WERI-Rb-1 (cell line): ENCODE data around the gene NFATC1.

Source experiments
- DNase-seq: peaks from one replicate; pipeline ENCODE4 v3.0.0-alpha.2; 2020
- H3K27ac ChIP-seq: fragments of 250-450 bp; sonication (Bioruptor Pico); 2 replicates; pipeline ENCODE4 v1.5.1; 2020; ENCODE audit warnings: mild to moderate bottlenecking, moderate library complexity
- H3K27me3 ChIP-seq: fragments of 250-450 bp; sonication (Bioruptor Pico); 2 replicates; pipeline ENCODE4 v1.5.1; 2021; ENCODE audit warnings: mild to moderate bottlenecking, low read depth, moderate library complexity; ENCODE audit not compliant: insufficient read depth, severe bottlenecking
- H3K36me3 ChIP-seq: fragments of 250-450 bp; sonication (Bioruptor Pico); 2 replicates; pipeline ENCODE4 v1.5.1; 2020; ENCODE audit warnings: mild to moderate bottlenecking, moderate library complexity
- H3K4me3 ChIP-seq: 2 replicates; pipeline ENCODE4 v1.5.1; 2011; ENCODE audit warnings: low read depth, mild to moderate bottlenecking, control low read depth, low read length
- H3K9me3 ChIP-seq: fragments of 250-450 bp; sonication (Bioruptor Pico); 2 replicates; pipeline ENCODE4 v1.5.1; 2021; ENCODE audit warnings: mild to moderate bottlenecking, moderate library complexity; ENCODE audit not compliant: severe bottlenecking
- TF ChIP-seq, protein P1 (sequence below): IDR thresholded peaks from 2 replicates; pipeline ENCODE4 v1.5.1; 2011; ENCODE audit warnings: low read depth, mild to moderate bottlenecking, control low read depth, inconsistent platforms, low read length

Gene NFATC1

DNA sequence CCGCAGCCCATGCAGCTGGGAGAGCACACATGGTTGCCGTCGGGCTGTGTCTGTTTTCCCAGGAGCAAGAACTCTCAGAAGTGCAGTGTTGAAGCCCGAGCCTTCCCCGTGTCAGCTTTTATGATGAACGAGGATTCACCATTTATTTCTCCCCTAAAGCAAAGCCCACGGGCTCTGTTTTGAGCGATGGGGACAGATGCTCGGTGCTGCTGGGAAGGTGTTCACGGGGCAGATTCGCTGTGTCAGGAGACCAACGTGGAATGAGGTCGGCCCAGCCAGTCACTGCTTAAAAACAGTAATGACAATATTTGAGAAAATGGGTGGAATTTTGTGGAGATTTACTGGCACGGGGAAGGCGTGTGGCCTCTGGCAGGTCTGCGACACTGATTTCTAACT, 43.9 kb downstream of the NFATC1 start:
- H3K27ac ChIP-seq: no peak overlapping the region
- no peak overlapping the region for H3K4me3 ChIP-seq
- DNase-seq: no peak
- peaks cover 50% of the 10 kb centered on the region for H3K36me3 ChIP-seq
- H3K27me3 ChIP-seq: no peaks in the 10 kb centered on the region
- H3K9me3 ChIP-seq: no peaks in the 10 kb centered on the region
- TF ChIP-seq, protein P1, sequence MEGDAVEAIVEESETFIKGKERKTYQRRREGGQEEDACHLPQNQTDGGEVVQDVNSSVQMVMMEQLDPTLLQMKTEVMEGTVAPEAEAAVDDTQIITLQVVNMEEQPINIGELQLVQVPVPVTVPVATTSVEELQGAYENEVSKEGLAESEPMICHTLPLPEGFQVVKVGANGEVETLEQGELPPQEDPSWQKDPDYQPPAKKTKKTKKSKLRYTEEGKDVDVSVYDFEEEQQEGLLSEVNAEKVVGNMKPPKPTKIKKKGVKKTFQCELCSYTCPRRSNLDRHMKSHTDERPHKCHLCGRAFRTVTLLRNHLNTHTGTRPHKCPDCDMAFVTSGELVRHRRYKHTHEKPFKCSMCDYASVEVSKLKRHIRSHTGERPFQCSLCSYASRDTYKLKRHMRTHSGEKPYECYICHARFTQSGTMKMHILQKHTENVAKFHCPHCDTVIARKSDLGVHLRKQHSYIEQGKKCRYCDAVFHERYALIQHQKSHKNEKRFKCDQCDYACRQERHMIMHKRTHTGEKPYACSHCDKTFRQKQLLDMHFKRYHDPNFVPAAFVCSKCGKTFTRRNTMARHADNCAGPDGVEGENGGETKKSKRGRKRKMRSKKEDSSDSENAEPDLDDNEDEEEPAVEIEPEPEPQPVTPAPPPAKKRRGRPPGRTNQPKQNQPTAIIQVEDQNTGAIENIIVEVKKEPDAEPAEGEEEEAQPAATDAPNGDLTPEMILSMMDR: no peak

DNA sequence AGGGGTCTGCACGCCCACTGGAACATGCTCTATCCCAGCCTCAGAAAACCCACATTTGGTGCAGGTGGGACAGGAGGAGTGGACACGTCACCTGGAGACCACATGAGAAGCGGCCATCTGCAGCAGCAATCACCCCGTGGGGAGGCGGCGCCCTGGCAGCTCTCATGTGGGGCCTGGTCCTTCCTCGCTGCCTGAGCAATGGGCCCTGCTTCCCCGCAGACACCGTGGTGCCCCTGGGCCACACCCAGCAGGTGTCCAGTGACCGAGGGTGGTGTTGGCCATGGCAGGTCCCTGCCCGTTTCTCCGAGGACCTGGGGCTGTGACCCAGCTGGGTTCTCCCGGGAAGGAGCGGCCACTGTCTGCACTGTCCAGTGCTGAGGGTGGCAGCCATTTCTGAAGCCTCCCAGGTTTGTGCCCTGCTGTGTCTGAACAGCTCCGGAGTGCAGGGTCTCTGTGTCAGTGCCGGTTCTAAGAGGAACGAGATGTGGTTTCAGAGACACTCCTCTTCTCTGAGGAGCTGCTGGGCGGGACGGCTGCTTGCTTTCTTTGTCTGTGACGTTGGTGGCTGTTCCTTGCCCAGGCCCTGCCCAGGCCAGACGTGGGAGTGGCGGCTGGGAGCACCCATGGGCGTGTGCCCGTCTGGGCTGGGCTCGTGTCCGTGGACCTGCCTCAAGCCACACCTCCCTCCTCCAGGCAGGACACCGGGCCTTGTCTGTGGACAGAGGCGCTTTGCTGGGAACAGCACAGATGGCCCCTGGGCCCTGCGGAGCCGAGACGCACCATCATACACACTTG, 44.8 kb downstream of the NFATC1 start:
- no peak for DNase-seq
- TF ChIP-seq, protein P1: no peak
- Histone ChIP-seq H3K36me3 (peaks cover 50% of the 10 kb centered on the region), H3K27ac (no peak overlapping the region), H3K4me3 (no peak overlapping the region), H3K9me3 (no peaks in the 10 kb centered on the region), H3K27me3 (no peaks in the 10 kb centered on the region)

DNA sequence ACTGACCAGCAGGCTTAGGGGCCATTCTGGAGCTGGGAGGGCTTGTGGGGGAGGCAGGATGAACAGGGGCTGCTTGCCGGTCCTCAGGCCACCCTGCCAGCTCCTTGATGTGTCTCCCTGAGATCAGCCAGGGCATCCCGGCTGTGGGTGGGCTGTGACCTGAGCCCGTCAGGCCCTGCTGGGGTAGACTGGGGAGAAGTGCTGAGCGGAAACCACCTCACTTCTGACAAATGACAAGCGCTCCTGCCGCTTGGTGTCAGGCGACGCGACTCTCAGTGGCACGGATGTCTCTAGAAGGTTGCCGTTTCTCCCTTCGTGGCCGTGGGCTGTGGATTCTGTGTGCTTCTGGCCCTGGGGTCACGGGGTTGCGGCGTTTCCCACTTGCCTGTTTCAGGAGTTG, 45.7 kb downstream of the NFATC1 start:
- no peak for DNase-seq
- Histone ChIP-seq H3K4me3 (no peak overlapping the region), H3K9me3 (no peaks in the 10 kb centered on the region), H3K36me3 (peaks cover 48% of the 10 kb centered on the region), H3K27me3 (no peaks in the 10 kb centered on the region), H3K27ac (no peak overlapping the region)
- TF ChIP-seq, protein P1: no peak

DNA sequence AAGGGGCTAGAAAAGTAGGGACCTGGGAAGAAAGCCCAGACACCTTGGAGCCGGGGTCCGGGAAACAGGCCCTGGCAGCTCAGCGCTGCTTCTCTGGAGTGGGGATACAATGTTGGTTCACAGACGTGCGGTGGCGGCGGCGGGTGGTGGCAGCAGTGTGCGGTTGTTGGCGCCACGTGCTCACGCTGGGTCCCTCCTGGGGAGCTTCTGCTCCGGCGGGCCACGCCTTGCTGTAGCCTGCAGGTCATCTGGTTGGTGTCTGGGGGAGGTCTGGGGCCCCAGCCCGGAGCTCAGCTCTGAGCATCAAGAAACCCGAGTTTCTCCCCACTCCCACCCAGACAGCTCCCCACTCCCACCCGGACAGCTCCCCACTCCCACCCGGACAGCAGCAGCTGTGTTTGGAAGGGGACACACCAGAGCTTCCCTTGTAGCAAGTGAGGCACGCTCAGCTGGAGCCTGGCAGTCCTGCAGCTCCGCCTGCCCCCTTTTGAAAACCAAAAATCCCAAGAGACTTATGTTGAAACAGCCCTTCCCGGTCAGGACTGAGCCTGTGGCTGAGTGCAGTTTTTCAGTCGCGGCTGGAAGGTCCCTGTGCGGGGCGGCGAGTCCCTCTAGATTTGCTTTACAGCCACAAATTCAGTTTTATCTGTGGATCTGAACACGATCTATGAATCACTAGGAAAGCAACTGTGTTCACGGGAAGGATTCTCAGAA, 46.9 kb downstream of the NFATC1 start:
- peaks cover 39% of the 10 kb centered on the region for H3K36me3 ChIP-seq
- H3K9me3 ChIP-seq: no peaks in the 10 kb centered on the region
- DNase-seq: no peak
- no peaks in the 10 kb centered on the region for H3K27me3 ChIP-seq
- H3K4me3 ChIP-seq: no peak overlapping the region
- TF ChIP-seq, protein P1: no peak
- H3K27ac ChIP-seq: no peak overlapping the region

DNA sequence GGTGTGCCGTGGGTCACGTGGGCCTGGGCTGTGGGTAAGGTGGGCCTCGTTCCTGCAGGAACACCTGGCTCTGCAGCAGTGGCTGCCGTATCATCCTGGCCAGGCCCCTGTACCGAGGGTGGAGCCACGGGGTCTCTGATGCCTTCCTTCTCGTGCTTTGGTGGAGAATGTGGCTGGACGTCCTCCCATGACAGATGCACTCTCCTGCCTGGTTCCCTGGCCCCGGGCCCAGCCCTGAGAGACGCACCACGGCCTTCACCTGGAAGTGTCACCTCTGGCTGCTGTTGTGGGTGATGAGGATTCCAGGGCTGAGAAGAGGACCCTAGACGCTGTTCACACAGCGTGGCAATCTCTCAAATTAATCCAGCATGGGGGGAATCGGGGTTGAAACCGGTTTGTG, 49.5 kb downstream of the NFATC1 start:
- TF ChIP-seq, protein P1: no peak
- H3K27ac ChIP-seq: no peak overlapping the region
- peaks cover 38% of the 10 kb centered on the region for H3K36me3 ChIP-seq
- H3K9me3 ChIP-seq: no peaks in the 10 kb centered on the region
- no peaks in the 10 kb centered on the region for H3K27me3 ChIP-seq
- DNase-seq: no peak
- H3K4me3 ChIP-seq: no peak overlapping the region
